Measurements from ENCODE around the gene MAST4.

DNA sequence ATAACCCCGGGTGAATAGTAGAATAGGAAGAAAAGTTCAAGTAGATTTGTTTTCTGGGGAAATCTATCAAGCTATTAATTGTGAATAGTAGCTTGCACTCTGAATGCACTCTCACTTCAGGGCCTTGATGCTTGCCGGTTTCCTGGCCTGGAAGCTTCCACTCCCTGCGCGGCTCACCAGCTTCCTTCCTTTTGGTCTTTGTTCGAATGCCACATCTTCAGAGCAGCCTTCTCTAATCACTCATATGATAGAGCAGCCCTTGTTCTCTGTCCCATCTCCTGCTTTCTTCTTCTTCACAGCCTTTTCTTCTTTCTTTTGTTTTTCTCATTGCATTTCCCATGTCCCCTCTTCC is 146.7 kb downstream of the MAST4 start:
- TF ChIP-seq POLR2AphosphoS5 (IDR thresholded peaks at IDR 0.05; ENCODE audit: low read depth, low read length) (no peak), POLR2A (IDR thresholded peaks at IDR 0.05; ENCODE audit: low read depth, low read length) (no peak)

Measured in GM12891 (cell line).